Measurements from ENCODE around the gene SORCS2.

Gene SORCS2

DNA sequence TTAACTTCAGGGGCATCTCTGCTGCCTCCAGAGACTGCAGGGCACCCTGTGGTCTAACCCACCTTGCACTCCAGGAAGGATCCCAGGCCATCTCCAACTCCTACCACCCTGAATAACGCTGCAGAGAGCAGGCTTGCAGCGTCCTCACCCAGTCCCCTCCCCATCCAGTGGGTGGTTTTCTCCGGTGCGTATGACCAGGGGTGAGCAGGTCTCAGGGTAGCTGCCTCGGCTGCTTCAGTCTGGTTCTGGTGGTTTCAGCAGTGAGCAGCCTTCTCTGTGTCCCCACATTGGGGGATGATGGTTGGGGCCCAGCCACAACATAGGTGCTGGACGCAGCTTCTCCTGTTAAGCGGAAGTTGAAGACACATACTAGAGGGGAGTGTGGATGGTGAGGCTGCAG lies 38.6 kb upstream of the SORCS2 start:
- Histone ChIP-seq H3K36me3 (no peaks in the 10 kb centered on the region), H3K27me3 (no peaks in the 10 kb centered on the region), H3K9me3 (no peaks in the 10 kb centered on the region), H3K4me3 (ENCODE audit: low read depth, low read length) (no peak overlapping the region), H3K4me1 (no peaks in the 10 kb centered on the region)
- DNase-seq: peak; percentile 1
- TF ChIP-seq, protein P1, sequence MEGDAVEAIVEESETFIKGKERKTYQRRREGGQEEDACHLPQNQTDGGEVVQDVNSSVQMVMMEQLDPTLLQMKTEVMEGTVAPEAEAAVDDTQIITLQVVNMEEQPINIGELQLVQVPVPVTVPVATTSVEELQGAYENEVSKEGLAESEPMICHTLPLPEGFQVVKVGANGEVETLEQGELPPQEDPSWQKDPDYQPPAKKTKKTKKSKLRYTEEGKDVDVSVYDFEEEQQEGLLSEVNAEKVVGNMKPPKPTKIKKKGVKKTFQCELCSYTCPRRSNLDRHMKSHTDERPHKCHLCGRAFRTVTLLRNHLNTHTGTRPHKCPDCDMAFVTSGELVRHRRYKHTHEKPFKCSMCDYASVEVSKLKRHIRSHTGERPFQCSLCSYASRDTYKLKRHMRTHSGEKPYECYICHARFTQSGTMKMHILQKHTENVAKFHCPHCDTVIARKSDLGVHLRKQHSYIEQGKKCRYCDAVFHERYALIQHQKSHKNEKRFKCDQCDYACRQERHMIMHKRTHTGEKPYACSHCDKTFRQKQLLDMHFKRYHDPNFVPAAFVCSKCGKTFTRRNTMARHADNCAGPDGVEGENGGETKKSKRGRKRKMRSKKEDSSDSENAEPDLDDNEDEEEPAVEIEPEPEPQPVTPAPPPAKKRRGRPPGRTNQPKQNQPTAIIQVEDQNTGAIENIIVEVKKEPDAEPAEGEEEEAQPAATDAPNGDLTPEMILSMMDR (IDR thresholded peaks at IDR 0.05; ENCODE audit: low read depth, low read length): no peak

DNA sequence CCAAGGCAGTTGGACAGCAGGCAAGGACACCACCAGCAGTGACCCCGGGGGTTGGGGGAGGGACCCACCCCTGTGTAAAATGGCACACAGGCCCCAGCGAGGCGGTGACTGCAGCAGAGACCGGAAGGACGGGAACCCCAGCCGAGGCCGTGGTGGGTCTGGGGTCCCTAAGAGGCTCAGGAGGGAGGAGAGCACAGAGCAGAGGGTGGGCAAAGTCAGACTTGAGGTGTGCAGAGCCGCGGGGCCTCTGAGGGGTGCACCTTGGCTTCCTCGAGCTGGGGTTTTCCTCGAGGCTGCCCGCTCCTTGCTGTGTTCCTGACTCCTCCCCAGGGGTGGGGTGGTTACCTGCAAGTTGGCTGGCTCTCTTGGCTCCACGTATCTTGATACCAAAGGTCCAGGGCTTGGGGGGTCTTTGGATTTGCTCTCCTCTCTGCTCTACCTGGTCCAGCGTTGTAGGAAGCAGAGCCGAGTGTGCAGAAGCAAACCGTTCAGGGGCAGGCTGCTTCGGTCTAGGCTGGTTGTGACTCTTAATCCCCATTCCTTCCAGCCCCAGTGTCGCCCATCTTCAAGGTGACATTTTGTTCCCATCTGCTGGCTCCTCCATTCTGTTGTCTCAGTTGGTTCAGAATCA lies 37.9 kb upstream of the SORCS2 start:
- DNase-seq: peak; percentile 3
- no peaks in the 10 kb centered on the region for H3K4me1 ChIP-seq
- TF ChIP-seq, protein P1 (IDR thresholded peaks at IDR 0.05; ENCODE audit: low read depth, low read length): no peak
- no peaks in the 10 kb centered on the region for H3K9me3 ChIP-seq
- H3K36me3 ChIP-seq: no peaks in the 10 kb centered on the region
- no peak overlapping the region for H3K4me3 ChIP-seq (ENCODE audit: low read depth, low read length)
- no peaks in the 10 kb centered on the region for H3K27me3 ChIP-seq

DNA sequence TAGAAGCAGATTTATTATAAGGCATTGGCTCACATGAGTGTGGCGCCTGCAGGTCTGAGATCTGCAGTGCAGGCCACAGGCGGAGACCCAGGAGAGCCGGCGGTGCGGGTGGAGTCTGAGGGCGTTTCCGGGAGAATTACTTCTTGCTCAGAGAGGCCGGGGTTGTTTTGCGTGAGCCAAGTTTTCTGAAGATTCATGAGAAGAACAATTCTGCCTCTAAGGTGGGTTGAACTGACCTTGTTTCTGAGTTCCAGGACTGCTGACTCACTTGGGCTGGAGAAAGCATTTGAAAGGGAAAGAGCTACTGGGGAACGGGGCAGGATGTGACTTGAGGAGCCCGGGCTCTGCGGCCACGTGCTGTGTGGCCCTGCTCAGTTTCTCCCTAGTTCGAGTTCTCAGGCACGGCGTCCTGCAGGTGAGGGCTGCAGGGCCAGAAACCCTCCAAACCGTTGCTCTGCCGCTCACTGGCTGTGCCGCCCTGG lies 36.7 kb upstream of the SORCS2 start:
- H3K27me3 ChIP-seq: no peaks in the 10 kb centered on the region
- no peaks in the 10 kb centered on the region for H3K36me3 ChIP-seq
- no peak for DNase-seq
- TF ChIP-seq, protein P1 (IDR thresholded peaks at IDR 0.05; ENCODE audit: low read depth, low read length): no peak
- H3K4me3 ChIP-seq (ENCODE audit: low read depth, low read length): no peak overlapping the region
- no peaks in the 10 kb centered on the region for H3K9me3 ChIP-seq
- H3K4me1 ChIP-seq: no peaks in the 10 kb centered on the region

DNA sequence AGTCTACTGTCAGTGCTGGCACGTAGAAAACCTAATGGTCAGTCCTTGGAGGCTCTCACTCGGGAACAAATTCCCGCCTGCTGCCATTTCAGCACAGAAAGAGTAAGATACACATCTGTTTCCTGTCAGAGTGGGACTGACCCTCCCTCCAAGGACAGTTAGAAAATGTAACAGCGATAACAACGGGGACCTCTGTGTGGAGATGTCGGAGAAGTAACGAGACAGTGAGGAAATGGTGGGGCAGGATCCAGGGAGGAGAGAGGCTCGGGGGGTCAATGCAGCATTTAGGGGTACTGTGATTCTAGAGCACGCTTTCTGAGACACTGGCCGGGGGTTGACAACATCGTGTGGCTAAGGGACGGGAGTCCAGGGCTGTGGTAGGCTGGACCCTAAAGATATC lies 36.0 kb upstream of the SORCS2 start:
- no peaks in the 10 kb centered on the region for H3K27me3 ChIP-seq
- H3K4me1 ChIP-seq: no peaks in the 10 kb centered on the region
- no peaks in the 10 kb centered on the region for H3K9me3 ChIP-seq
- no peak overlapping the region for H3K4me3 ChIP-seq (ENCODE audit: low read depth, low read length)
- no peaks in the 10 kb centered on the region for H3K36me3 ChIP-seq
- TF ChIP-seq, protein P1 (IDR thresholded peaks at IDR 0.05; ENCODE audit: low read depth, low read length): no peak
- DNase-seq: peak; percentile 1

DNA sequence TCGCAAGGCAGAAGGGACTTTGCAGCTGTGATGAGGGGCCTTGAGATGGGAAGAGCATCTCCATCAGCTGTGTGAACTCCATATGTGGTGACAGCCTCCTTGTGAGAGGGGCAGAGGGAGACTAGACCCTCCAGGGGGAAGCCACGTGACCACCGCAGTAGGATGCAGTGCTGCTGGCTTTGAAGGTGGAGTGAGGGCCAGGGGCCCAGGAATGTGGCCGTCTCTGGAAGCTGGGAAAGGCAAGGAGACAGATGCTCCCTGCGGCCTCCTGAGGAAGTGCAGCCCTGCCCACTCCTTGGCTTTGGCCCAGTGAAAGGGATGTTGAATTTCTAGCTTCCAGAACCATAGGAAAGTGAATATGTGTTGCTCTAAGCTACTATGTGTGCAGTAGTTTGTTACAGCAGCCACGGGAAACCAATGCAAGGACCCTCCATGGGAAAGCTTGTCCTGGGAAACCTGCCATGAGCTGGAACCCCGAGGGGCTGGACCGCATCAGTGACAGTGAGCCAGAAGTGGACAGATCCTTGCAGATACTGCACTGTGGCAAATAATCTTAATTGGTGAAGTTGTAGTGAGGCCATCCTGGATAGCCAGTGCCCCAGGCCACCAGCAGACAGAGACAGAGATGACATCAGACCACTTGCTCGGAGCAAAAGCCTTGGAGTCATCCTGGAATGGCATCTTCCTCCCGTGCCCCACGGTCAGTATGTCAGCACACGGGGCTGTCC lies 35.4 kb upstream of the SORCS2 start:
- Histone ChIP-seq H3K9me3 (no peaks in the 10 kb centered on the region), H3K4me1 (no peaks in the 10 kb centered on the region), H3K4me3 (ENCODE audit: low read depth, low read length) (no peak overlapping the region), H3K36me3 (no peaks in the 10 kb centered on the region), H3K27me3 (no peaks in the 10 kb centered on the region)
- TF ChIP-seq, protein P1 (IDR thresholded peaks at IDR 0.05; ENCODE audit: low read depth, low read length): peak; percentile 62
- peak; percentile 49 for DNase-seq

DNA sequence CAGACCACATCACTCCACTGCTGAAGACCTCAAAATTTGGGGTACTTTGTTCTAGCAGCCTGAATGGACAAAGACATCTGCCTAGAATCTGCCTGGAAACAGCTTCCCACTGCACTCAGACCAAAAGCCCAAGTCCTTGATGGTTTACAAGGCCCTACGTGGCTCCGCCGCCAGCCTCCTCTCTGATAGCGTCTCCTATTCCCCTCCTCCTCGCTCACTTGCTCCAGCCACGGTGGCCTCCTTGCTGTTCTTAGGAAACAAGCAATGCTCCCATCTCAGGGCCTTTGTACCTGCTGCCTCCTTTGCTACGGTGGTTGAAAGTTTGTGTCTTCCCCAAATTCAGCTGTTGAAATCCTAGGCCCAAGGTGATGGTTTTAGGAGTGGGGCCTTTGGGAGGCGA lies 34.7 kb upstream of the SORCS2 start:
- Histone ChIP-seq H3K27me3 (no peaks in the 10 kb centered on the region), H3K4me3 (ENCODE audit: low read depth, low read length) (no peak overlapping the region), H3K36me3 (no peaks in the 10 kb centered on the region), H3K9me3 (no peaks in the 10 kb centered on the region), H3K4me1 (no peaks in the 10 kb centered on the region)
- TF ChIP-seq, protein P1 (IDR thresholded peaks at IDR 0.05; ENCODE audit: low read depth, low read length): no peak
- DNase-seq: no peak

All from BE2C (cell line).